Fibroblast of mammary gland (primary cell): ENCODE results near the gene MAP7.

Experiments used
- DNase-seq: peaks from one replicate; pipeline ENCODE4 v3.0.0-alpha.2; 2010; ENCODE audit warnings: low read depth
- H3K4me3 ChIP-seq: 2 replicates; pipeline ENCODE4 v1.5.1; 2011; ENCODE audit warnings: low read depth, mild to moderate bottlenecking, low read length, moderate library complexity; ENCODE audit not compliant: control insufficient read depth
- CTCF ChIP-seq: conservative IDR thresholded peaks from 2 replicates; pipeline ENCODE4 v1.5.1; 2011; ENCODE audit warnings: low read depth, low read length, inconsistent platforms; ENCODE audit not compliant: control insufficient read depth, insufficient read depth

MAP7 gene

GRCh38 chr6:136550045-136550329, 235 bp downstream of the MAP7 start:
- no peak for TF ChIP-seq CTCF
- peak overlapping the region; percentile 45 for H3K4me3 ChIP-seq
- no peak for DNase-seq

GRCh38 chr6:136549300-136550044, 750 bp downstream of the MAP7 start:
- no peak for TF ChIP-seq CTCF
- no peak for DNase-seq
- peak overlapping the region; percentile 37 for H3K4me3 ChIP-seq

- DNase-seq: no peak
- H3K4me3 ChIP-seq: no peak overlapping the region
- TF ChIP-seq CTCF: no peak
These were observed 1.5 kb downstream of the MAP7 start for GRCh38 chr6:136548582-136549299.

- no peak for TF ChIP-seq CTCF
- DNase-seq: no peak
- H3K4me3 ChIP-seq: no peak overlapping the region
These were observed 2.4 kb downstream of the MAP7 start for GRCh38 chr6:136547871-136548270.

- peak; percentile 89 for TF ChIP-seq CTCF
- DNase-seq: peak; percentile 60
- H3K4me3 ChIP-seq: no peak overlapping the region
These were observed 2.9 kb downstream of the MAP7 start for GRCh38 chr6:136547336-136547735.

GRCh38 chr6:136546331-136546730, 3.9 kb downstream of the MAP7 start:
- TF ChIP-seq CTCF: no peak
- H3K4me3 ChIP-seq: no peak overlapping the region
- no peak for DNase-seq
